ENCODE data around the gene GLCE.
A peak's percentile ranks its signal among the peaks of the same experiment; 100 is the strongest.

The GLCE gene

GRCh38 chr15:69313432-69314000, 153.1 kb downstream of the GLCE start:
- no peaks in the 10 kb centered on the region for H3K9me3 Mint-ChIP-seq
- peak overlapping the region; percentile 22 to 93 (median 38) for H3K27ac Mint-ChIP-seq
- no peak overlapping the region for H3K4me3 Mint-ChIP-seq
- H3K4me1 Mint-ChIP-seq = peaks cover 4% of the 10 kb centered on the region
- H3K27me3 Mint-ChIP-seq (ENCODE audit: low read depth) = peaks cover 21% of the 10 kb centered on the region
- no peak for TF ChIP-seq CTCF (IDR thresholded peaks at IDR 0.05; ENCODE audit: unreplicated experiment in 3 of 3)
- H3K36me3 Mint-ChIP-seq (ENCODE audit: low read depth) = no peaks in the 10 kb centered on the region

GRCh38 chr15:69314131-69314530, 153.7 kb downstream of the GLCE start:
- H3K27ac Mint-ChIP-seq = peak overlapping the region; percentile 22 to 93 (median 38)
- no peak for TF ChIP-seq CTCF (IDR thresholded peaks at IDR 0.05; ENCODE audit: unreplicated experiment in 3 of 3)
- peaks cover 21% of the 10 kb centered on the region for H3K27me3 Mint-ChIP-seq (ENCODE audit: low read depth)
- H3K36me3 Mint-ChIP-seq (ENCODE audit: low read depth) = no peaks in the 10 kb centered on the region
- H3K4me3 Mint-ChIP-seq = no peak overlapping the region
- H3K9me3 Mint-ChIP-seq = no peaks in the 10 kb centered on the region
- peaks cover 4% of the 10 kb centered on the region for H3K4me1 Mint-ChIP-seq

- Mint-ChIP-seq H3K27me3 (ENCODE audit: low read depth) (peaks cover 21% of the 10 kb centered on the region), H3K4me3 (no peak overlapping the region), H3K36me3 (ENCODE audit: low read depth) (no peaks in the 10 kb centered on the region), H3K9me3 (no peaks in the 10 kb centered on the region), H3K4me1 (peaks cover 4% of the 10 kb centered on the region), H3K27ac (peak overlapping the region; percentile 44 to 96 (median 94))
- no peak for TF ChIP-seq CTCF (IDR thresholded peaks at IDR 0.05; ENCODE audit: unreplicated experiment in 3 of 3)
Observed at GRCh38 chr15:69314736-69315135, 154.3 kb downstream of the GLCE start.

- TF ChIP-seq CTCF (IDR thresholded peaks at IDR 0.05; ENCODE audit: unreplicated experiment in 3 of 3) = no peak
- H3K36me3 Mint-ChIP-seq (ENCODE audit: low read depth) = no peaks in the 10 kb centered on the region
- H3K4me3 Mint-ChIP-seq = no peak overlapping the region
- H3K4me1 Mint-ChIP-seq = peaks cover 4% of the 10 kb centered on the region
- H3K27ac Mint-ChIP-seq = peak overlapping the region; percentile 36 to 96 (median 94)
- no peaks in the 10 kb centered on the region for H3K9me3 Mint-ChIP-seq
- H3K27me3 Mint-ChIP-seq (ENCODE audit: low read depth) = peaks cover 21% of the 10 kb centered on the region
Observed at GRCh38 chr15:69315402-69316110, 155.1 kb downstream of the GLCE start.

GRCh38 chr15:69316291-69316690, 155.9 kb downstream of the GLCE start:
- Mint-ChIP-seq H3K27ac (peak overlapping the region; percentile 72 to 96 (median 94)), H3K4me3 (no peak overlapping the region), H3K36me3 (ENCODE audit: low read depth) (no peaks in the 10 kb centered on the region), H3K27me3 (ENCODE audit: low read depth) (peaks cover 17% of the 10 kb centered on the region), H3K9me3 (no peaks in the 10 kb centered on the region), H3K4me1 (peaks cover 9% of the 10 kb centered on the region)
- no peak for TF ChIP-seq CTCF (IDR thresholded peaks at IDR 0.05; ENCODE audit: unreplicated experiment in 3 of 3)
